HEK293T (cell line): ENCODE results near the gene IQCB1.

Source experiments
- CTCF ChIA-PET: fragments of 350-600 bp; formaldehyde crosslinking; extraction: SDS; loops from one replicate; lab custom pipeline; 2021; ENCODE audit warnings: antibody characterized with exemption, inconsistent platforms; lab: Yijun Ruan, JAX
- POLR2A ChIA-PET: fragments of 350-600 bp; formaldehyde crosslinking; extraction: SDS; loops from one replicate; lab custom pipeline; 2020; ENCODE audit warnings: antibody characterized with exemption, inconsistent platforms; lab: Yijun Ruan, JAX
- DNase-seq: peaks from one replicate; pipeline ENCODE4 v3.0.0; 2012; ENCODE audit warnings: mixed read lengths; ENCODE audit errors: extremely low spot score
- ARNT ChIP-seq: fragments of 450-650 bp; IDR thresholded peaks from 2 replicates; pipeline ENCODE4 v1.6.1; 2017; ENCODE audit warnings: mild to moderate bottlenecking
- BHLHE40 ChIP-seq: fragments of 450-650 bp; IDR thresholded peaks from 2 replicates; pipeline ENCODE4 v1.6.1; 2016; ENCODE audit warnings: mild to moderate bottlenecking, moderate library complexity, borderline replicate concordance
- CTBP1 ChIP-seq: fragments of 450-650 bp; IDR thresholded peaks from 2 replicates; pipeline ENCODE4 v1.6.1; 2016; ENCODE audit warnings: borderline replicate concordance
- ELF4 ChIP-seq: fragments of 450-650 bp; IDR thresholded peaks from 2 replicates; pipeline ENCODE4 v1.6.1; 2017; ENCODE audit warnings: antibody characterized with exemption
- FOXA1 ChIP-seq: fragments of 450-650 bp; IDR thresholded peaks from 2 replicates; pipeline ENCODE4 v1.6.1; 2016; ENCODE audit warnings: mild to moderate bottlenecking
- FOXK2 ChIP-seq: fragments of 450-650 bp; IDR thresholded peaks from 2 replicates; pipeline ENCODE4 v1.6.1; 2016; ENCODE audit warnings: mild to moderate bottlenecking
- FOXM1 ChIP-seq: fragments of 450-650 bp; IDR thresholded peaks from 2 replicates; pipeline ENCODE4 v1.6.1; 2017; ENCODE audit warnings: mild to moderate bottlenecking, borderline replicate concordance
- HDGF ChIP-seq: fragments of 450-650 bp; IDR thresholded peaks from 2 replicates; pipeline ENCODE4 v1.6.1; 2017; ENCODE audit warnings: antibody characterized with exemption, borderline replicate concordance
- L3MBTL2 ChIP-seq: fragments of 450-650 bp; conservative IDR thresholded peaks from 2 replicates; pipeline ENCODE4 v1.6.1; 2016; ENCODE audit warnings: mild to moderate bottlenecking
- LEF1 ChIP-seq: fragments of 450-650 bp; IDR thresholded peaks from 2 replicates; pipeline ENCODE4 v1.6.1; 2017; ENCODE audit warnings: mild to moderate bottlenecking, borderline replicate concordance
- NFRKB ChIP-seq: fragments of 450-650 bp; IDR thresholded peaks from 2 replicates; pipeline ENCODE4 v1.6.1; 2016; ENCODE audit warnings: mild to moderate bottlenecking, moderate library complexity
- PKNOX1 ChIP-seq: fragments of 450-650 bp; IDR thresholded peaks from 2 replicates; pipeline ENCODE4 v1.6.1; 2016
- SP1 ChIP-seq: fragments of 450-650 bp; IDR thresholded peaks from 2 replicates; pipeline ENCODE4 v1.6.1; 2017
- SUZ12 ChIP-seq: fragments of 450-650 bp; IDR thresholded peaks from 2 replicates; pipeline ENCODE4 v1.6.1; 2016; ENCODE audit warnings: mild to moderate bottlenecking
- TARDBP ChIP-seq: fragments of 450-650 bp; IDR thresholded peaks from 2 replicates; pipeline ENCODE4 v1.6.1; 2016
- ZNF384 ChIP-seq: fragments of 450-650 bp; IDR thresholded peaks from 2 replicates; pipeline ENCODE4 v1.6.1; 2016

The IQCB1 gene

GRCh38 chr3:121818578-121818977 is 16.3 kb downstream of the IQCB1 start:
- no peak for TF ChIP-seq PKNOX1
- TF ChIP-seq ELF4 = no peak
- TF ChIP-seq FOXK2 = no peak
- TF ChIP-seq L3MBTL2 = no peak
- no peak for TF ChIP-seq NFRKB
- TF ChIP-seq LEF1 = no peak
- TF ChIP-seq TARDBP = no peak
- TF ChIP-seq BHLHE40 = no peak
- no peak for TF ChIP-seq HDGF
- no peak for TF ChIP-seq SP1
- no peak for TF ChIP-seq ZNF384
- no peak for TF ChIP-seq CTBP1
- no peak for TF ChIP-seq FOXA1
- TF ChIP-seq ARNT = no peak
- TF ChIP-seq SUZ12 = no peak
- POLR2A ChIA-PET = no interaction called here

GRCh38 chr3:121817753-121818152 is 17.1 kb downstream of the IQCB1 start:
- ChIA-PET POLR2A (no interaction called here), CTCF (no interaction called here)
- TF ChIP-seq NFRKB (no peak), FOXA1 (no peak), L3MBTL2 (no peak), FOXM1 (no peak), CTBP1 (no peak), LEF1 (no peak), HDGF (no peak), PKNOX1 (no peak), SUZ12 (no peak), BHLHE40 (no peak), ZNF384 (no peak), FOXK2 (no peak), TARDBP (no peak), SP1 (no peak), ELF4 (no peak), ARNT (no peak)
- no peak for DNase-seq

More at GRCh38 chr3:121818578-121818977, 16.3 kb downstream of the IQCB1 start:
- DNase-seq = no peak
- CTCF ChIA-PET = no interaction called here

- ChIA-PET CTCF (no interaction called here), POLR2A (no interaction called here)
- DNase-seq = no peak
- TF ChIP-seq NFRKB (no peak), CTBP1 (no peak), PKNOX1 (no peak), SUZ12 (no peak), TARDBP (no peak), ARNT (no peak), FOXK2 (no peak), ELF4 (no peak), ZNF384 (no peak), L3MBTL2 (no peak), SP1 (no peak)
Measured at GRCh38 chr3:121809249-121809648, 25.6 kb downstream of the IQCB1 start.

GRCh38 chr3:121803771-121804320 is 31.0 kb downstream of the IQCB1 start:
- ChIA-PET CTCF (no interaction called here), POLR2A (no interaction called here)
- no peak for TF ChIP-seq NFRKB
- TF ChIP-seq CTBP1 = no peak
- TF ChIP-seq FOXK2 = no peak
- no peak for TF ChIP-seq BHLHE40
- no peak for DNase-seq

GRCh38 chr3:121800906-121801305 is 34.0 kb downstream of the IQCB1 start:
- POLR2A ChIA-PET = no interaction called here
- no peak for DNase-seq
- CTCF ChIA-PET = no interaction called here
- no peak for TF ChIP-seq ARNT
- no peak for TF ChIP-seq FOXA1
- no peak for TF ChIP-seq ELF4
- no peak for TF ChIP-seq FOXM1
- no peak for TF ChIP-seq CTBP1
- TF ChIP-seq L3MBTL2 = no peak
- no peak for TF ChIP-seq SUZ12
- no peak for TF ChIP-seq HDGF
- TF ChIP-seq SP1 = no peak
- TF ChIP-seq TARDBP = no peak
- no peak for TF ChIP-seq FOXK2
- TF ChIP-seq NFRKB = no peak
- no peak for TF ChIP-seq LEF1
- no peak for TF ChIP-seq BHLHE40
- no peak for TF ChIP-seq ZNF384
- TF ChIP-seq PKNOX1 = no peak

GRCh38 chr3:121796970-121797369 is 37.9 kb downstream of the IQCB1 start:
- no peak for TF ChIP-seq LEF1
- TF ChIP-seq PKNOX1 = no peak
- TF ChIP-seq NFRKB = no peak
- TF ChIP-seq FOXK2 = no peak
- TF ChIP-seq BHLHE40 = no peak
- TF ChIP-seq FOXA1 = no peak
- TF ChIP-seq ZNF384 = no peak
- TF ChIP-seq SP1 = no peak
- TF ChIP-seq TARDBP = no peak
- no peak for TF ChIP-seq SUZ12
- TF ChIP-seq HDGF = no peak
- POLR2A ChIA-PET = no interaction called here
- no peak for DNase-seq
- CTCF ChIA-PET = no interaction called here
